RCC 7860 (cell line): ENCODE measurements around the gene RETNLB.

Experiments
- DNase-seq: peaks from one replicate; pipeline ENCODE4 v3.0.0-alpha.2; 2015; ENCODE audit warnings: low spot score
- FAIRE-seq: peaks from 2 replicates; lab custom pipeline; 2012; peaks lifted over from hg19 to GRCh38; lab: Jason Lieb, UNC

Gene RETNLB

GRCh38 chr3:108757404-108757982, at the start of gene RETNLB:
Gene RETNLB, minus strand, starts transcription at chr3:108757410. Its CDS starts 225 bp downstream, at chr3:108757185.
- no peak for FAIRE-seq

GRCh38 chr3:108806316-108806715, 49.1 kb upstream of the RETNLB start:
- no peak for DNase-seq
- no peak for FAIRE-seq

More at GRCh38 chr3:108757404-108757982, at the start of gene RETNLB:
- DNase-seq = no peak

DNA sequence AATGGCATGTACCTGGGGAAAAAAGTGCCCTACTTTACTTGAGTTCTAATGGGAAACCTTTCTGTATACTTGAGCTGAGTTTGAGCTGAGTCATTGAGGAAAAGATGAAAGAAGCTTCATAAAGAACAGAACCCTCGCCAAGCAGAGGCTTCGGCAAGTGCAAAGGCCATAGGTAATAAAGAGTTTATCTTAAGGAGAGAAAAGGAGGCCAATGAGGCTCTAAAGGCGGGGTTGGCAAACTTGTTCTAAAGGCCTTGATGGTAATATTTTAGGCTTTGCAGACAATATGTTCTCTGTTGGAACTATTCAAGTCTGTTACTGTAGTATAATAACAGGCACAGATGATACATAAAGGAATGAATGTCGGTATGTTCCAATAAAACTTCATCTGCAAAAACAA, 47.8 kb upstream of the RETNLB start:
- FAIRE-seq (no peak), DNase-seq (no peak)

GRCh38 chr3:108804437-108804836, 47.2 kb upstream of the RETNLB start:
- DNase-seq (peak; percentile 60), FAIRE-seq (peak; percentile 16)

DNA sequence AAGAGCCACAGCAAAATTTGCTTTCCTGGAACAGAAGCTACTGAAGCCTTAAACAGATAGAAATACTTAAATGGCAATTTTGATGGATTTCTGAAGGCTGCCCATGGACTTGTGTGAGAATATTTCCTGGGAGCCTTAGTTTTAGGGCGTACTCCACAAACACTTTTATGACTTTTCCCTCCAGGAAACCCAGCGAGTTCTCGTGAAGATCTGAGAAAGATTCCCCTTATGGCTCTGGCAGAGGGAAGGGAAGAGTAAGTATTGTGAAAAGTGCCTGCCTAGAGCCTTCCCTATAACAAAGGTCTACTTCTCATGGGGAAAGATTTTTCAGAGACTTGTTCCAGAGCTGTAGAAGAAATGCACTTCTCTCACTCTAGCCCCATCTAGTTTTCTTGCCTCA, 34.3 kb upstream of the RETNLB start:
- no peak for DNase-seq
- FAIRE-seq = no peak

DNA sequence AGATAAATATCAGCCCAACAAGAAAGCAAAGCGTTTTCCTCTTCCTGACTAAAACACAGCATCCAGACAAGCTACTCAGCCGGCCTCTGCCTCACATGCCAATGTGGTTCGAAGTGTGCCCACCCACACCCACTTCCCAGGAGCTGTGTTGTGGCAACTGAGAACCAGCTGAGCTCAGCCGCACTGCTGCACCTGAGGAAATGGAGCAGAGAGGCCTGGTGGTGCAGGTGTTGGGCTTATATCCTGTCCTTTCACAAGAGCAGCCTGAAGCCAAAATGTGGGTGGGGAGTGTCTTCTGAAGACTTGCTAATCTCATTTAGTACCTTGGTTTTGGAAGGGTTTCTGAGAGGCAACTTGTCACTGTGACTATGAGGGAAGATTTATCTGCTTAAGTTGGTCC, 23.0 kb upstream of the RETNLB start:
- DNase-seq (no peak), FAIRE-seq (no peak)

- DNase-seq = no peak
- no peak for FAIRE-seq
Measured at GRCh38 chr3:108779496-108779895, 22.3 kb upstream of the RETNLB start.

DNA sequence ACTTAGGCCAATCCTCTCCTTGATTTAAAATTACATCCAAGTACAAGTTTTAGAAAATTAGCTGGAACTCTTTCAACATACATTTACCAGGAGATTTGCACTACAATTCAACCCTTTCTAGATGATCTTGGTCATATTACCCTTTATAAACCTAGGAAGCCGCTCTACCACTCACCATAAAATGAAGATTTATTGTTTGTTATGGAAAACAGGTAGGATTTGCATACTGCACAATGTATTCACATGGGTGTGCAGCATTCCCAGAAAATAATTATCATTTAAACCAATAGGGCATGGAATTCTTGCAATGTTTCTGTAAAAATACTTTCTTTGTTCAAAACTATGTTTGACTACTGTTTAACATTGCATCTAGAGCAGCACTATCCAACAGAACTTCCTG, 18.4 kb upstream of the RETNLB start:
- FAIRE-seq = no peak

DNA sequence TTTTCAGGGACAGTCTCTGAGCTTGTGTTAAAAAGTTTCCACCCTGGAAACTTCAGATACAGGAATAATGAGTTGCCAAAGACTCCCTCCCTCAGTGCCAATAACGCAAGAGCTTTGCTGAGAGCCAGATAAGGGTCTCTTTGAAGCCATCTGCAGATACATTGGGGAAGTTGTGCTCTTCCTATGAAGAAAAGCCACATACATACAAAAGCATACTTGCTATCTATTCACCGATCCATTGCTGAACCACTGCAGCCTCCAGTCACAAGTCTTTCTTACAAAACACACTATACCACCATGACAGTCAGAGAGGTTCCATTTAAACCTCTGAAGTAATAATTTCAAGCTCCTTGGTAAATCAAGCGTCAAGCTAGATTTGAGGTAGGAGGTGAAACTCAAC, 10.0 kb upstream of the RETNLB start:
- FAIRE-seq = no peak

More for the DNA sequence above, 18.4 kb upstream of the RETNLB start:
- DNase-seq = no peak

GRCh38 chr3:108755686-108756085, 1.5 kb downstream of the RETNLB start:
- DNase-seq (no peak), FAIRE-seq (no peak)

More for the DNA sequence above, 10.0 kb upstream of the RETNLB start:
- DNase-seq = no peak

DNA sequence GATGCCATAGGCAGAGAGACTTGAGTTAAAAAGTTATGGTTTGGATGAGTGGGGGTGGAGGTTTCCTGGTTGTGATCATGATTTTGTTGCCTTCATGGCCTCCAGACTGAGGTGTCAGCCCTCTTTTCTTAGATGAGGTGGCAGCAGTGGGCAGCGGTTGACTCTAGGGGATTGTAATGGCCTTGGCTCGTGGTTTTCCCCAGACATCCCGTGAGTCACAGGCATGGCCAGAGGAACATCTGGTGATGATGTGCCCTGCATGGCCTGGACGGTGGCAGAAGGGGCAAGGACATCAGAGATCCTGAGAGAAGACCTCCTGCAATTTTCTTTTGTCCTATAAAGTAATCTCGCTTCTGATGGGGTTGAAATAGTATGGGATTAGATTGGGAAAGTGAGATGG, 12.4 kb downstream of the RETNLB start:
- no peak for DNase-seq
- no peak for FAIRE-seq

- FAIRE-seq (no peak), DNase-seq (no peak)
Measured at GRCh38 chr3:108742929-108743328, 14.3 kb downstream of the RETNLB start.

GRCh38 chr3:108736821-108737220, 20.4 kb downstream of the RETNLB start:
- no peak for FAIRE-seq
- no peak for DNase-seq

DNA sequence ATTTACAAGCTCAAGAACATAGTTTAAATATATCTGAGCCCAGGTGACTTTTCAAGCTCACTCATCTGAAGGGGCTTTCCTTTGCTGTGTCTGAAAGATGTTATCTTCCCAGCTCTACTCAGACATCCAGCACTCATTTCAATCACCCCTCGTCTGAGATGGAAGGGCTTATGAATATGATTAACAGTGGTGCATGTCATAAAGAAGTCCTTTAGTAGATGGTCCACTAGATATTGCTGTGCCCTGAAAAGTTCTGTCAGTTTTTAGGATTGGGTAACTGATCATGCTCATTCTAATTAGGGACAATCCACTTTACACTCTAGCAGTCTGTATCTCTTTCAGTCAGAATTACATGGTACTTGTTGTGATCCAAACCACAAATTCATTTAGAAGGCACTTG, 28.3 kb downstream of the RETNLB start:
- FAIRE-seq (no peak), DNase-seq (no peak)

DNA sequence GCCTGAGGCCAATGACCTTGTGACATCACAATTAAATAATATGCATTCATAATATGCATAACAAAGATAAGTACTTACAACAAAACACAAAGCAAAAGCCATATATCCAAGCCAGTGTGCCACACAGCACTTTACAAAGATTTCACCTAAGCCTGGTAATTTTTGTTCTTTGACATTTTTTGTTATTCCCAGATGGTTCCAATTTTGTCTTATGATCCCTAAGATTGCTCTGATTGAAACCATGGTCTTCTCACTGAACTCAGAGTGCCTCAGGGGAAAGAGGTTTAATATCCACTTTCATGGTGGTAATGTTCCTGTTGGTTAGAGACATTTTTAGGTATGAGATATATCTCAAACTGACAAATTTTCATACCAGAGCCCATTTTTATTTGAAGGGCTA, 29.1 kb downstream of the RETNLB start:
- DNase-seq (no peak), FAIRE-seq (no peak)

DNA sequence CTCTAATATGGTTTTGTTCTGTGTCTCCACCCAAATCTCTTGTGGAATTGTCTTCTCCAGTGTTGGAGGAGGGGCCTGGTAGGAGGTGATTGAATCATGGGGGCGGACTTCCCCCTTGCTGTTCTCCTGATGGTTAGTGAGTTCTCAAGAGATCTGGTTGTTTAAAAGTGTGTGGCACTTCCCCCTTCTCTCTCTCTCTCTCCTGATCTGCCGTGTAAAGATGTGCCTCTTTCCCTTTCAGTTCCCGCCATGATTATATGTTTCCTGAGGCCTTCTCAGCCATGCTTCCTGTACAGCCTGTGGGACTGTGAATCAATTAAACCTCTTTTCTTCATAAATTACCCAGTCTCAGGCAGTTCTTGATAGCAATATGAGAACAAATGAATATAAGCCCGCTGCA, 33.1 kb downstream of the RETNLB start:
- FAIRE-seq = no peak

DNA sequence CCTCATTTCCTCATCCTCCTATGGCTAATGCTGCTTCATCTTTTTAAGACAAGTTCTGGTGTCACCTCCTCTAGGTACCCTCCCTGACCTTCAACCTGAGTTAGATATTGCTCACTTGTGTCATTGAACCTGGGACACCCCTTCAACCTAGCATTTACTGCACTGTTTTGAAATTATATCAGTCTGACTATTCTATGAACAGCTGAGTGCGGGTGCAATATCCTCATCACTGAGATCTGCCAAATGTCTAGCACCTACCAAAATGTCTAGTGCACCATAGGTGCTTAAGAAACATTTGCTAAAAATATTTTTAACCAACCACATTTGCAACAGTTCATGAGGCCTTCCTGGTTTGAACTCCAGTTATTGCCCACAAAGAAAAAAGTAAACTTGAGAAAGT, 34.5 kb downstream of the RETNLB start:
- FAIRE-seq (no peak), DNase-seq (no peak)

More for the DNA sequence above, 33.1 kb downstream of the RETNLB start:
- no peak for DNase-seq

GRCh38 chr3:108719178-108719806, 37.9 kb downstream of the RETNLB start:
- DNase-seq (no peak), FAIRE-seq (no peak)

- no peak for FAIRE-seq
- DNase-seq = no peak
Measured at GRCh38 chr3:108718454-108718853, 38.8 kb downstream of the RETNLB start.

- FAIRE-seq = no peak
- DNase-seq = no peak
Measured at GRCh38 chr3:108713816-108714215, 43.4 kb downstream of the RETNLB start.

DNA sequence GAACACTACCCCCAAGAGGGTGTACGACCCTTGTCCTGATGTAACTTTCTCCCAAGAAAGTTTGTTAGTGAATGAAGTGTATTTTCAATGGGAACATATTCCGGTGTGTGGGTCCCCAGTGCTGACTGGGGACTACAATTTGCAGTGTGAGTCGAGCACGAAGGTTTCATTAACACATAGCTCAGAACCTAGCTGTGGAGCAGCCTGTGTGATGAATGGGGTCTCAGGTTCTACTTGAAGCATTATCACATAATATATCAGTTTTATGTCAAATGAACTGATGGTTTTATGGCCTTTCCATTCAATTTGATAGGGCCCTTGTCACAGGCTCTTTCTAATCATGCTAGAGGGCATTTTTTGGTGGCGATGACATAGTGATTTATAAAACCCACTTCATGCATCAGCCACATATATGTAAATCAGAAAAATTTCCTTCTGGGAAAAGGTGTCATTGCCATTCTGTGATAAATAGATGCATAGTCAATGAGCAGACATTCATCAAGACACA, 44.1 kb downstream of the RETNLB start:
- no peak for FAIRE-seq

More for the DNA sequence above, 44.1 kb downstream of the RETNLB start:
- no peak for DNase-seq
